NCI-H774 (cell line): ENCODE data around the gene SPATA20.

ENCODE experiments used
- DNase-seq: peaks from one replicate; lab custom pipeline; 2025; lab: John Stamatoyannopoulos, UW

Gene SPATA20

DNA sequence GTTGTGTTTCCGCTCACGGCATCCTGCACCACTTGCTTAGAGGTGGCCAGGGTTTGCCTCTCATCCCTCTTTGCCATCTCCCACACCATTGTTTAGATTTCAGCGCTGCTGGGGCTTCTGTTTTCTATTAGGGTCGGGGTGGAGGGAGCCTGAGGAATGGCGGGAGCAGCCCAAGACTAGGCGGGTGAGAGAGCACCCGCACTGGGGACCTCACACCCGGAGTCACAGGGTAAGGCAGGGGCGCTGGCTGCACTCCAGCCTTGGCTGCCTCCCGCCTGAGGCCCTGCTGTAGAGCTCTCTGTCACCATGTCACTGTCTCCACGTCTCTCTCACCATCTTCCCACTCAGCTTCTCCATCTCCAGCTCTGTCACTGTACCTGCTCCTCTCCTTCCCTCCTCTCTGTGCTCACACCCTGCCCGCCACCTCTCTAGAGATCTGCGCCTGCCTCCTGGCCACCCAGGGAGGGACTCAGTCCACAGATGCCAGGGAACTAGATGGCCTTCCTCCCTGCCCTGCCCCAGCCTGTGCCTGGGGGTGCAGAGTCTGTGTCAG, 54.9 kb downstream of the SPATA20 start:
- DNase-seq = no peak

DNA sequence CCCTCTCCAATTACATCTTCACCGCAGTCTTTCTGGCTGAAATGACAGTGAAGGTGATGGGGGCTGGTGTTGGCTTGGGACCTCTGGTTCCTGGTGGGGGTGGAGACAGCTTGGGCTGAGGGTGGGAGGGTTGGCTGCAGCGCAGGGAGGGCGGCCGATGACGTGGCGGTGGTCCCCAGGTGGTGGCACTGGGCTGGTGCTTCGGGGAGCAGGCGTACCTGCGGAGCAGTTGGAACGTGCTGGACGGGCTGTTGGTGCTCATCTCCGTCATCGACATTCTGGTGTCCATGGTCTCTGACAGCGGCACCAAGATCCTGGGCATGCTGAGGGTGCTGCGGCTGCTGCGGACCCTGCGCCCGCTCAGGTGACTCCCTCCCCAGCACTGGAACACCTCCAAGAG, 55.9 kb downstream of the SPATA20 start:
- DNase-seq = no peak

DNA sequence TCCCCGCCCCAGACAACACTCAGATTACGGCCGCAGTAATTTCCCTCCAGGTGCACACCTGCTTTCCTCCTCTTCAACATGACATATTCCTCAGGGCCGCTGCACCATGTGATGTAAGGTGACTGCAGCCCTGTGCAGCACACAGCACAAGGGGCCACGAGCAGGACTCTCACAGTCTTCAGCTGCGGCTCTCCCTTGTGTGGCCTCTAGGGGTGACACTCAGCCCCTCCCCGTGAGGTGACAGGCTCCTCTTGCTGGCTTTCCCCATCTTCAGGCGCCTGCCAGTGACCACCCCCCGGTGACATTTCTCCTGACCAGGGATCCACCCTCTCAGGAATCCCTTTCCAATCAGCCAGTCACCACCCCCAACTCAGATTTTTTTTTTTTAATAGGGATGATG, 56.4 kb downstream of the SPATA20 start:
- no peak for DNase-seq

DNA sequence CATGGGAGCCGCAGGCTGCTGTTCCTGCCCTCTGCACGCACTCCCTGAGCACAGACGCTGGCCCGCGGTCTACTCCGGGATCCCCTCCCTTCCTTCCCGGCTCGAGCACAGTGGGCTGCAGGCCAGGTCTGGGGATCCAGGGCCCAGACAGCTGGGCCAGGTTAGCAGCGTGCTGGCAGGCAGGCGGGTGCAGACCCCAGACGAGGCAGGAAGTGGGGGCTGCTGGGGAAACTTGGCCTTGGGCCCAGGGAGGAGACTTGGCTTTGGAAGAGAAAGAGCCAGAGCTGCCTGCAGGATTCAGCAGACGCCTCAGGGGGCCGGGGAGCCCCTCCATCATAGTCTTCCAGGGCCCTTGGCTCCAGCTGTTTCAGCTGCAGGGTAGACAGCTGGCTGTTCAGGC, 57.5 kb downstream of the SPATA20 start:
- no peak for DNase-seq

DNA sequence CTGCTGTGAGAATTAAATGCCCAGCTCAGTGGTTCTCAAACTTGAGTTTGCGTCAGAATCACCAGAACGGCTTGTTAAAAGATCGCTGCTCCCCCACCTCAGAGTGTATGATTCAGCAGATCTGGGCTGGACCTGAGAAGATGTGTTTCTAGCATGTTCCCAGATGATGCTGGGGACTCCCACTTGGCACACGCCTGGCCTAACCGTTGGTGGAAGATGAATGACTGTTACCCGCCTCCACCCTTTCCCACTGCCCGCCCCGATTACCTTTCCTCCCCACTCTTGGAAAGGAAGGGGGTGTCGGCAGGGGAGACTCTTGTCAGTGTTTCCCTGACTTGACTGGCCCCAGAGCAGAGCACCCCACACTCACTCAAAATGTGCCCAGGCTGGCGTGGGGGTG, 58.5 kb downstream of the SPATA20 start:
- no peak for DNase-seq
